Osteoblast (primary cell): ENCODE data around the gene ZBED4. TPM values are rescaled to one million over a fixed set of nuclear protein-coding genes. Genes with fewer than 3 reads are reported as not detected.

Experiments
- DNase-seq: peaks from one replicate; pipeline ENCODE4 v3.0.0; 2011; ENCODE audit warnings: low spot score, mixed read lengths; ENCODE audit not compliant: insufficient read length; ENCODE audit errors: missing footprints
- H2AFZ ChIP-seq: 2 replicates; pipeline ENCODE4 v1.6.0; 2011; ENCODE audit warnings: mild to moderate bottlenecking, low read length
- H3K27ac ChIP-seq: 2 replicates; pipeline ENCODE4 v1.5.1; 2011; ENCODE audit warnings: mild to moderate bottlenecking, low read depth, low read length, moderate library complexity
- H3K27me3 ChIP-seq: 2 replicates; pipeline ENCODE4 v1.6.0; 2012; ENCODE audit warnings: mild to moderate bottlenecking, control low read depth, inconsistent platforms, low read length, moderate library complexity; ENCODE audit not compliant: insufficient read depth
- H3K36me3 ChIP-seq: 2 replicates; pipeline ENCODE4 v1.5.1; 2011; ENCODE audit warnings: mild to moderate bottlenecking, low read length, control low read depth, moderate library complexity; ENCODE audit not compliant: insufficient read depth
- H3K4me1 ChIP-seq: 2 replicates; pipeline ENCODE4 v1.5.1; 2011; ENCODE audit warnings: mild to moderate bottlenecking, low read length, control low read depth, moderate library complexity; ENCODE audit not compliant: insufficient read depth
- H3K4me2 ChIP-seq: 2 replicates; pipeline ENCODE4 v1.6.0; 2011; ENCODE audit warnings: mild to moderate bottlenecking, low read length; ENCODE audit not compliant: insufficient read depth
- H3K4me3 ChIP-seq: fragments of 200-600 bp; sonication (generic); 3 replicates; pipeline ENCODE4 v1.5.1; 2012; ENCODE audit warnings: mild to moderate bottlenecking, low read length, inconsistent platforms; ENCODE audit not compliant: insufficient read depth
- H3K79me2 ChIP-seq: 2 replicates; pipeline ENCODE4 v1.6.0; 2012; ENCODE audit warnings: mild to moderate bottlenecking, low read length, control low read depth, inconsistent platforms; ENCODE audit not compliant: insufficient read depth
- H3K9me3 ChIP-seq: 2 replicates; pipeline ENCODE4 v1.5.1; 2011; ENCODE audit warnings: low read depth, low read length, control low read depth
- H4K20me1 ChIP-seq: 2 replicates; pipeline ENCODE4 v1.6.0; 2012; ENCODE audit warnings: mild to moderate bottlenecking, low read length, control low read depth; ENCODE audit not compliant: insufficient read depth
- CTCF ChIP-seq: IDR thresholded peaks from 2 replicates; pipeline ENCODE4 v1.5.1; 2011; ENCODE audit warnings: mild to moderate bottlenecking, low read depth, low read length, moderate library complexity; ENCODE audit errors: extremely low read depth
- total RNA-seq: library from RNA; depleted of rRNA; stranded (reverse); fragments of >200 nt; gene quantifications from 2 replicates; pipeline ENCODE4 v1.2.3, GENCODE V29; 2012

Gene ZBED4
- total RNA-seq, 1 donor: 8.3 TPM

- no peak overlapping the region for H2AFZ ChIP-seq
- no peaks in the 10 kb centered on the region for H3K4me1 ChIP-seq
Observed at GRCh38 chr22:49894322-49895054, 40.8 kb downstream of the ZBED4 start.

GRCh38 chr22:49896201-49896600 is 42.6 kb downstream of the ZBED4 start:
- H4K20me1 ChIP-seq: peaks cover 3% of the 10 kb centered on the region
- peaks cover 3% of the 10 kb centered on the region for H3K79me2 ChIP-seq
- H2AFZ ChIP-seq: no peak overlapping the region
- H3K9me3 ChIP-seq: no peaks in the 10 kb centered on the region
- no peaks in the 10 kb centered on the region for H3K4me1 ChIP-seq
- no peaks in the 10 kb centered on the region for H3K27me3 ChIP-seq
- peak; percentile 76 for DNase-seq
- H3K36me3 ChIP-seq: peaks cover 8% of the 10 kb centered on the region
- no peak overlapping the region for H3K4me2 ChIP-seq
- no peak overlapping the region for H3K27ac ChIP-seq
- TF ChIP-seq CTCF: no peak
- no peak overlapping the region for H3K4me3 ChIP-seq

More at GRCh38 chr22:49894322-49895054, 40.8 kb downstream of the ZBED4 start:
- DNase-seq: no peak
- no peak for TF ChIP-seq CTCF
- H3K36me3 ChIP-seq: peaks cover 8% of the 10 kb centered on the region
- no peak overlapping the region for H3K4me3 ChIP-seq
- no peaks in the 10 kb centered on the region for H3K9me3 ChIP-seq
- H3K4me2 ChIP-seq: no peak overlapping the region
- H3K27me3 ChIP-seq: no peaks in the 10 kb centered on the region
- peaks cover 6% of the 10 kb centered on the region for H4K20me1 ChIP-seq
- no peak overlapping the region for H3K27ac ChIP-seq
- H3K79me2 ChIP-seq: peaks cover 10% of the 10 kb centered on the region

- Histone ChIP-seq H3K36me3 (peaks cover 16% of the 10 kb centered on the region), H3K9me3 (no peaks in the 10 kb centered on the region)
- no peak for DNase-seq
Observed at GRCh38 chr22:49897015-49897684, 43.5 kb downstream of the ZBED4 start.

More at GRCh38 chr22:49897015-49897684, 43.5 kb downstream of the ZBED4 start:
- H4K20me1 ChIP-seq: no peaks in the 10 kb centered on the region
- H3K27me3 ChIP-seq: no peaks in the 10 kb centered on the region
- no peak for TF ChIP-seq CTCF
- H3K4me3 ChIP-seq: no peak overlapping the region
- no peaks in the 10 kb centered on the region for H3K4me1 ChIP-seq
- H3K4me2 ChIP-seq: no peak overlapping the region
- no peak overlapping the region for H3K27ac ChIP-seq
- no peaks in the 10 kb centered on the region for H3K79me2 ChIP-seq
- no peak overlapping the region for H2AFZ ChIP-seq
